H1 (cell line): ENCODE data around the gene PEX3. TPM values are rescaled to one million over a fixed set of nuclear protein-coding genes. Genes with fewer than 3 reads are reported as not detected.

Experiments used
- CTCF ChIA-PET: fragments of 300-600 bp; sonication (Branson Sonifier 250); formaldehyde crosslinking; loops from one replicate; lab custom pipeline; 2021; ENCODE audit not compliant: partially characterized antibody; lab: Charles Lee
- POLR2A ChIA-PET: fragments of 300-600 bp; sonication (Branson Sonifier 250); formaldehyde crosslinking; loops from one replicate; lab custom pipeline; 2021; ENCODE audit warnings: inconsistent platforms; ENCODE audit not compliant: partially characterized antibody; lab: Charles Lee
- DNase-seq, 2 experiments: peaks; one replicate each; pipeline versions ENCODE4 v3.0.0 to v3.0.0-alpha.2; 2010 to 2022; ENCODE audit warnings: low spot score in 2 of 2, low read depth in 1 of 2, mixed read lengths in 1 of 2
- FAIRE-seq: peaks from 2 replicates; lab custom pipeline; 2011; peaks lifted over from hg19 to GRCh38; lab: Jason Lieb, UNC
- H2AFZ ChIP-seq: 2 replicates; pipeline ENCODE4 v1.8.1; 2012; ENCODE audit warnings: low read length, inconsistent platforms
- H2AK5ac ChIP-seq: 2 replicates; pipeline ENCODE4 v1.6.1; 2013; ENCODE audit warnings: low read depth, low read length
- H2BK120ac ChIP-seq: replicated peaks from 2 replicates; pipeline ENCODE3; 2013; ENCODE audit warnings: low read depth, low read length, inconsistent platforms
- H2BK12ac ChIP-seq: 2 replicates; pipeline ENCODE4 v1.6.1; 2013; ENCODE audit warnings: low read depth, low read length
- H2BK15ac ChIP-seq: 2 replicates; pipeline ENCODE4 v1.6.1; 2013; ENCODE audit warnings: low read length
- H2BK20ac ChIP-seq: 2 replicates; pipeline ENCODE4 v1.6.1; 2013; ENCODE audit warnings: low read length
- H2BK5ac ChIP-seq: 2 replicates; pipeline ENCODE4 v1.6.1; 2013; ENCODE audit warnings: low read depth, low read length
- H3K14ac ChIP-seq: 2 replicates; pipeline ENCODE4 v1.6.1; 2013; ENCODE audit warnings: inconsistent platforms; ENCODE audit not compliant: insufficient read length
- H3K18ac ChIP-seq: 2 replicates; pipeline ENCODE4 v1.6.1; 2013; ENCODE audit warnings: low read length; ENCODE audit errors: extremely low read depth
- H3K23ac ChIP-seq: 2 replicates; pipeline ENCODE4 v1.6.1; 2013; ENCODE audit warnings: inconsistent platforms; ENCODE audit not compliant: insufficient read length
- H3K23me2 ChIP-seq: 2 replicates; pipeline ENCODE4 v1.6.1; 2013; ENCODE audit warnings: low read depth, low read length
- H3K27ac ChIP-seq: 2 replicates; pipeline ENCODE4 v1.6.1; 2011; ENCODE audit warnings: low read depth, low read length, inconsistent platforms
- H3K27me3 ChIP-seq, 4 experiments: replicated peaks in 1 of 4; 1 replicate in 1 of 4; 2 replicates in 3 of 4; pipeline versions ENCODE4 v1.6.1 to v1.8.1; 2011 to 2013; ENCODE audit warnings: low read length in 3 of 4, mild to moderate bottlenecking in 3 of 4, inconsistent platforms in 2 of 4, mixed read lengths in 2 of 4, moderate library complexity in 1 of 4; ENCODE audit not compliant: control insufficient read depth in 3 of 4, insufficient read depth in 3 of 4; ENCODE audit errors: extremely low read depth in 1 of 4
- H3K36me3 ChIP-seq, 4 experiments: 2 replicates each; pipeline versions ENCODE4 v1.6.1 to v1.8.1; 2011 to 2013; ENCODE audit warnings: mild to moderate bottlenecking in 4 of 4, low read length in 3 of 4, moderate library complexity in 2 of 4, control low read depth in 1 of 4, inconsistent platforms in 1 of 4; ENCODE audit not compliant: insufficient read depth in 4 of 4, control insufficient read depth in 2 of 4
- H3K4ac ChIP-seq: replicated peaks from 2 replicates; pipeline ENCODE3; 2013; ENCODE audit warnings: low read length, low read depth, mixed read lengths, inconsistent platforms; ENCODE audit not compliant: insufficient read length
- H3K4me1 ChIP-seq, 4 experiments: replicated peaks in 1 of 4; 1 replicate in 1 of 4; 2 replicates in 3 of 4; pipeline versions ENCODE4 v1.6.1 to v1.8.1; 2011 to 2013; ENCODE audit warnings: low read length in 3 of 4, inconsistent platforms in 2 of 4, mixed read lengths in 1 of 4; ENCODE audit not compliant: insufficient read depth in 4 of 4, control insufficient read depth in 3 of 4
- H3K4me2 ChIP-seq, 2 experiments: 2 replicates each; pipeline versions ENCODE4 v1.6.1 to v1.8.1; 2011 to 2013; ENCODE audit warnings: low read depth in 2 of 2, low read length in 2 of 2, control low read depth in 1 of 2, inconsistent platforms in 1 of 2, mild to moderate bottlenecking in 1 of 2; ENCODE audit not compliant: insufficient read depth in 1 of 2
- H3K4me3 ChIP-seq, 4 experiments: fragments of 200-600, 300-600 bp in 1 of 4; sonication (generic), shearing (Covaris generic), sonication (Bioruptor Twin) in 1 of 4; 2 replicates each; pipeline versions ENCODE4 v1.5.1 to v1.8.1; 2011 to 2016; ENCODE audit warnings: low read length in 4 of 4, low read depth in 3 of 4, control low read depth in 2 of 4, inconsistent platforms in 2 of 4, mild to moderate bottlenecking in 2 of 4, mixed read lengths in 1 of 4, moderate library complexity in 1 of 4; ENCODE audit not compliant: insufficient read depth in 2 of 4; ENCODE audit errors: extremely low read depth in 1 of 4
- H3K56ac ChIP-seq: replicated peaks from 2 replicates; pipeline ENCODE3; 2013; ENCODE audit warnings: low read depth, mild to moderate bottlenecking, mixed read lengths, low read length, inconsistent platforms; ENCODE audit not compliant: insufficient read length
- H3K79me1 ChIP-seq: 2 replicates; pipeline ENCODE4 v1.6.1; 2013; ENCODE audit warnings: low read depth, low read length, control low read depth
- H3K79me2 ChIP-seq, 2 experiments: 2 replicates each; pipeline versions ENCODE4 v1.6.1 to v1.8.1; 2012 to 2013; ENCODE audit warnings: low read length in 2 of 2, mild to moderate bottlenecking in 2 of 2, inconsistent platforms in 1 of 2; ENCODE audit not compliant: insufficient read depth in 2 of 2, control insufficient read depth in 1 of 2
- H3K9ac ChIP-seq, 4 experiments: replicated peaks in 1 of 4; 1 replicate in 1 of 4; 2 replicates in 3 of 4; pipeline versions ENCODE4 v1.6.1 to v1.8.1; 2011 to 2013; ENCODE audit warnings: low read depth in 3 of 4, low read length in 3 of 4, control low read depth in 2 of 4, mild to moderate bottlenecking in 2 of 4, moderate library complexity in 2 of 4, inconsistent platforms in 1 of 4; ENCODE audit errors: extremely low read depth in 1 of 4
- H3K9me3 ChIP-seq, 2 experiments: 2 replicates each; pipeline versions ENCODE4 v1.6.1 to v1.8.1; 2012 to 2013; ENCODE audit warnings: mild to moderate bottlenecking in 2 of 2, moderate library complexity in 2 of 2, control low read depth in 1 of 2, inconsistent platforms in 1 of 2, low read depth in 1 of 2, low read length in 1 of 2, mixed read lengths in 1 of 2; ENCODE audit not compliant: insufficient read depth in 2 of 2
- H4K20me1 ChIP-seq, 2 experiments: replicated peaks in 1 of 2; 2 replicates each; pipeline versions ENCODE3 to v1.8.1; 2011 to 2013; ENCODE audit warnings: inconsistent platforms in 2 of 2, low read length in 2 of 2, mild to moderate bottlenecking in 1 of 2; ENCODE audit not compliant: insufficient read depth in 2 of 2, control insufficient read depth in 1 of 2
- H4K5ac ChIP-seq: 2 replicates; pipeline ENCODE4 v1.6.1; 2013; ENCODE audit warnings: low read length, low read depth, mixed read lengths, inconsistent platforms; ENCODE audit not compliant: insufficient read length
- H4K8ac ChIP-seq: 2 replicates; pipeline ENCODE4 v1.8.0; 2013; ENCODE audit warnings: mild to moderate bottlenecking, moderate library complexity, low read length, inconsistent platforms; ENCODE audit not compliant: insufficient read depth; ENCODE audit errors: extremely low read depth
- H4K91ac ChIP-seq: replicated peaks from 2 replicates; pipeline ENCODE3; 2013; ENCODE audit warnings: low read length, mixed read lengths, inconsistent platforms; ENCODE audit not compliant: insufficient read length
- ATF2 ChIP-seq: IDR thresholded peaks from 2 replicates; pipeline ENCODE4 v1.6.1; 2012; ENCODE audit warnings: low read length, inconsistent platforms
- CBX8 ChIP-seq: fragments of 300-800, 300-1000 bp; sonication (generic); IDR thresholded peaks from 2 replicates; pipeline ENCODE4 v1.7.1; 2016; ENCODE audit warnings: low read depth, low read length, borderline replicate concordance
- CEBPB ChIP-seq: IDR thresholded peaks from 2 replicates; pipeline ENCODE4 v1.6.1; 2012; ENCODE audit warnings: low read depth, low read length
- CHD1 ChIP-seq: IDR thresholded peaks from 2 replicates; pipeline ENCODE4 v1.6.1; 2012; ENCODE audit warnings: low read depth, low read length, improper control_type of control experiment
- CHD2 ChIP-seq: IDR thresholded peaks from 2 replicates; pipeline ENCODE4 v1.6.1; 2012; ENCODE audit warnings: low read length, improper control_type of control experiment
- GTF2F1 ChIP-seq: IDR thresholded peaks from 2 replicates; pipeline ENCODE4 v1.6.1; 2012; ENCODE audit warnings: low read depth, low read length, improper control_type of control experiment, borderline replicate concordance
- KDM5A ChIP-seq: fragments of 200-600 bp; IDR thresholded peaks from 2 replicates; pipeline ENCODE4 v1.7.1; 2012; ENCODE audit warnings: mild to moderate bottlenecking, low read length, inconsistent platforms, mixed read lengths
- NANOG ChIP-seq: IDR thresholded peaks from 2 replicates; pipeline ENCODE4 v1.6.1; 2011; ENCODE audit warnings: low read length, low read depth, mild to moderate bottlenecking, inconsistent platforms; ENCODE audit not compliant: insufficient read depth, poor library complexity, severe bottlenecking
- RAD21 ChIP-seq, 2 experiments: IDR thresholded peaks in 1 of 2; conservative IDR thresholded peaks in 1 of 2; 2 replicates each; pipeline ENCODE4 v1.6.1; 2011; ENCODE audit warnings: low read depth in 2 of 2, low read length in 2 of 2, improper control_type of control experiment in 1 of 2, inconsistent platforms in 1 of 2, mild to moderate bottlenecking in 1 of 2, moderate library complexity in 1 of 2
- SAP30 ChIP-seq: fragments of 300-600 bp; sonication (generic); IDR thresholded peaks from 2 replicates; pipeline ENCODE4 v1.7.1; 2012; ENCODE audit warnings: low read length, moderate library complexity, mild to moderate bottlenecking, inconsistent platforms; ENCODE audit not compliant: insufficient read depth, insufficient replicate concordance
- SIX5 ChIP-seq: IDR thresholded peaks from 2 replicates; pipeline ENCODE4 v1.6.1; 2011; ENCODE audit warnings: mild to moderate bottlenecking, low read depth, low read length
- SRF ChIP-seq: IDR thresholded peaks from 2 replicates; pipeline ENCODE4 v1.6.1; 2011; ENCODE audit warnings: mild to moderate bottlenecking, low read depth, low read length, moderate library complexity
- TBP ChIP-seq: IDR thresholded peaks from 2 replicates; pipeline ENCODE4 v1.6.1; 2011; ENCODE audit warnings: low read depth, low read length, improper control_type of control experiment
- WGBS, 2 experiments: shearing (Covaris generic) in 1 of 2; methylation state at CpG; one replicate each; pipeline versions ENCODE4 v1.1.6 to v1.1.7; 2013 to 2015; ENCODE audit warnings: low lambda C conversion rate in 2 of 2, mixed read lengths in 2 of 2, inconsistent platforms in 1 of 2, low coverage in 1 of 2, missing lambda C conversion rate in 1 of 2; ENCODE audit not compliant: insufficient replicate concordance in 2 of 2, insufficient coverage in 1 of 2, insufficient read length in 1 of 2; ENCODE audit errors: extremely low coverage in 1 of 2, missing lambda C conversion rate in 1 of 2; 5-methylcytosine and 5-hydroxymethylcytosine counted together
- polyA plus RNA-seq, 7 experiments: library from polyadenylated mRNA; depleted of rRNA in 3 of 7; stranded (reverse) in 5 of 7; unstranded in 2 of 7; fragments of >200 nt in 5 of 7; fragments of 200-250 nt in 2 of 7; gene quantifications; 1 replicate in 5 of 7; 2 replicates in 1 of 7; 4 replicates in 1 of 7; pipeline versions ENCODE4 v1.2.1 to v1.2.3, GENCODE V29; 2011 to 2013; ENCODE audit warnings: missing spikeins in 2 of 7, mixed read lengths in 2 of 7
- total RNA-seq: library from RNA; stranded (reverse); fragmentation: NEBNext Ultra II Directional; extraction: Animal tissue kit (Norgen Biotek cat#: 25700); gene quantifications from 2 replicates; pipeline ENCODE4 v1.2.1, GENCODE V29; 2021

The PEX3 gene
- total and polyA plus RNA-seq, 2 of the 8 experiments (the other 6 are each of a cell fraction or from before 2014, with no cell fraction given), result 8.0 to 16.8 TPM

GRCh38 chr6:143482593-143482992 lies 32.0 kb downstream of the PEX3 start:
- no peak overlapping the region for H3K23ac ChIP-seq
- no peaks in the 10 kb centered on the region; a peak in 1 of 8 replicates for H3K36me3 ChIP-seq
- ChIA-PET CTCF (no interaction called here), POLR2A (no interaction called here)
- H4K20me1 ChIP-seq, result no peaks in the 10 kb centered on the region
- H2BK12ac ChIP-seq, result no peak overlapping the region
- H3K9me3 ChIP-seq, result no peaks in the 10 kb centered on the region
- no peak overlapping the region for H4K8ac ChIP-seq
- H3K23me2 ChIP-seq, result no peaks in the 10 kb centered on the region
- H3K4me1 ChIP-seq, result no peaks in the 10 kb centered on the region
- H2BK120ac ChIP-seq, result no peak overlapping the region
- no peak overlapping the region for H3K18ac ChIP-seq
- FAIRE-seq, result no peak
- WGBS, 2 experiments, result 92% methylated on average over 2 of the region's 2 CpGs; no CpG with 5 or more reads in 1 of the 2 experiments
- H3K79me1 ChIP-seq, result no peaks in the 10 kb centered on the region
- H3K27ac ChIP-seq, result no peak overlapping the region
- no peak overlapping the region for H3K9ac ChIP-seq
- no peaks in the 10 kb centered on the region for H3K27me3 ChIP-seq
- no peak overlapping the region for H2BK5ac ChIP-seq
- H3K14ac ChIP-seq, result no peak overlapping the region
- H3K4me3 ChIP-seq, result no peak overlapping the region
- no peak overlapping the region for H4K5ac ChIP-seq
- no peaks in the 10 kb centered on the region; a peak in 1 of 4 replicates for H3K79me2 ChIP-seq
- no peak overlapping the region for H3K4ac ChIP-seq
- H4K91ac ChIP-seq, result no peak overlapping the region
- no peak overlapping the region for H3K56ac ChIP-seq
- H2AK5ac ChIP-seq, result no peak overlapping the region
- H2BK15ac ChIP-seq, result no peak overlapping the region
- DNase-seq, result no peak
- H2AFZ ChIP-seq, result no peak overlapping the region
- no peak overlapping the region for H2BK20ac ChIP-seq
- H3K4me2 ChIP-seq, result no peak overlapping the region
- TF ChIP-seq KDM5A (no peak), TBP (no peak), SIX5 (no peak), SAP30 (no peak), CBX8 (no peak), RAD21 (IDR thresholded peaks at IDR 0.05 in 1 of 2, conservative IDR thresholded peaks at IDR 0.05 in 1 of 2; ENCODE audit: low read depth in 2 of 2, low read length in 2 of 2) (no peak), CHD2 (no peak), NANOG (no peak), CHD1 (no peak), CEBPB (no peak), ATF2 (no peak), GTF2F1 (no peak), SRF (no peak)
